Measurements from ENCODE around the gene CCDC159. TPM values are rescaled to one million over a fixed set of nuclear protein-coding genes. Genes with fewer than 3 reads are reported as not detected.
"Not testable (repeated sequence)": the region's sequence is repeated elsewhere in the genome, so short reads cannot be mapped to it uniquely, and the experiment has no call there.

The CCDC159 gene
- 10 to 100 TPM; 34.9 to 52.9 (median 45.6) TPM for polyA plus RNA-seq (ENCODE audit: insufficient read depth in 1 of 5, insufficient read length in 5 of 5, low replicate concordance in 1 of 5)
- long read RNA-seq, donor 1, partial matches to known transcripts: 0 of 4 reads
- long read RNA-seq, donor 1, other reads (novel, unspliced or antisense): 0 of 4 reads
- long read RNA-seq, donor 2, partial matches to known transcripts: 0 of 3 reads
- long read RNA-seq, donor 2, other reads (novel, unspliced or antisense): 0 of 3 reads
- long read RNA-seq, donor 3, partial matches to known transcripts: 0 of 3 reads
- long read RNA-seq, donor 3, other reads (novel, unspliced or antisense): 0 of 3 reads
- long read RNA-seq, donor 4, partial matches to known transcripts: 0 of 4 reads
- long read RNA-seq, donor 4, other reads (novel, unspliced or antisense): 0 of 4 reads
- long read RNA-seq, donor 5, partial matches to known transcripts: 0 of 4 reads
- long read RNA-seq, donor 5, other reads (novel, unspliced or antisense): 0 of 4 reads
- long read RNA-seq, donor 6, partial matches to known transcripts: 0 of 2 reads
- long read RNA-seq, donor 6, other reads (novel, unspliced or antisense): 0 of 2 reads
- long read RNA-seq, donor 7, partial matches to known transcripts: 60 of 147 reads
- long read RNA-seq, donor 7, other reads (novel, unspliced or antisense): 85 of 147 reads
- long read RNA-seq, donor 8, partial matches to known transcripts: 0 of 1 reads
- long read RNA-seq, donor 8, other reads (novel, unspliced or antisense): 0 of 1 reads

- peak; percentile 98 to 99 for DNase-seq
Measured at GRCh38 chr19:11346104-11346940, at the start of gene CCDC159, which contains the start of gene TMEM205. TSS of gene CCDC159 (plus strand) at chr19:11346519. CDS start at chr19:11346607, 88 bp downstream. TSS of gene TMEM205 (minus strand) at chr19:11346268. CDS start at chr19:11345619, 649 bp downstream.

- no peak for DNase-seq
Measured at GRCh38 chr19:11299946-11300810, 46.1 kb upstream of the CCDC159 start.

DNA sequence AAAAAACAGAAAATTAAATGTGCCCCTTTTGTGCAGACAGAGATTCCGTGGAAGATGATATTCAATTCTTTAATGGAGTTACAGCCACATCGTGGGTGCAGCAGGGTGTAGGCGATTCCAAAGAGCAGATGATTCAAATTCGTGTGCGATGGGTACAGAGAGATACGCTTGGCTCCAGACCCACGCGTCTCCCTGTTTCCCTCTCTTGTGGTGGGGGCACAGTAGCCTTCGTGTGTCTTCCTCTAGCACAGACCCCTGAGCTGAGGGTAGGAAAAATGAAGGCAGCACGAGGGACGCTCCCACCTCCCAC lies 45.6 kb upstream of the CCDC159 start:
- no peak for DNase-seq

GRCh38 chr19:11304936-11305335 lies 41.4 kb upstream of the CCDC159 start:
- no peak for DNase-seq

DNA sequence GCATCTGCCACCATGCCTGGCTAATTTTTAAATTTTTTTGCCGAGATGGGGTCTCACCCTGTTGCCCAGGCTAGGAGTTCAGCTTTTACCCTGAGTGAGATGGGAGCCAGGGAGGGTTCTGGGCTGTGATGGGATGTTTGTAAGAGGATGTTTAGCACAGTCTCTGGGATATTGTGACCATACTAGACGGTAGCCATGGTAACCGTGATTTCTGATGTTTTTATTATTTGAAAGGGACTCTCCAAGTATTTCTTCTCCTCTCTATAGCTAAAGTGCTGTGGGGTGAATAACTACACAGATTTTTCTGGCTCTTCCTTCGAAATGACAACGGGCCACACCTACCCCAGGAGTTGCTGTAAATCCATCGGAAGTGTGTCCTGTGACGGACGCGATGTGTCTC lies 40.0 kb upstream of the CCDC159 start:
- no peak for DNase-seq

DNA sequence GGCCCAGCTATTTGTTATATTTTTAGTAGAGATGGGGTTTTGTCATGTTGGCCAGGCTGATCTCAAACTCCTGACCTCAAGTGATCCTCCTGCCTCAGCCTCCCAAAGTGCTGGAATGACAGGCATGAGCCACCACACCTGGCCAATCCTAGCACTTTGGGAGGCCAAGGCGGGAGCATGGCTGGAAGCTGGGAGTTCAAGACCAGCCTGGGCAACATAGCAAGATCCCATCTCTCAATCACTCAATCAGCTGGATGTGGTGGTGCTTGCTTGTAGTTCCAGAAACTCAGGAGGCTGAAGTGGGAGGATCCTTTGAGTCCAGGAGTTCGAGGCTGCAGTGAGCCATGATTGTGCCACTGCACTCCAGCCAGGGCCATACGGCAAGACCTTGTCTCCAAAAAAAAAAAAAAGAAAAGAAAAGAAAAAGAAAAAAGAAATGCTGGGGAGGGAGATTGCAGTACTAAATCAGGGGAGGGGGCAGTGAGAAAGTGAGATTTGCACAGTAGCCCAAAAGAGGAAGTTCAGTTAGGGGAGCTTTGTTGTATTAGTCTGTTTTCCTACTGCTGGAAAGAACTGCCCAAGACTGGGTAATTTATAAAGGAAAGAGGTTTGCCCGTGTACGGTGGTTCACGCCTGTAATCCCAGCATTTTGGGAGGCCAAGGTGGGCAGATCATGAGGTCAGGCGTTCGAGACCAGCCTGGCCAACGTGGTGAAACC lies 25.9 kb upstream of the CCDC159 start:
- DNase-seq: not testable (repeated sequence)

DNA sequence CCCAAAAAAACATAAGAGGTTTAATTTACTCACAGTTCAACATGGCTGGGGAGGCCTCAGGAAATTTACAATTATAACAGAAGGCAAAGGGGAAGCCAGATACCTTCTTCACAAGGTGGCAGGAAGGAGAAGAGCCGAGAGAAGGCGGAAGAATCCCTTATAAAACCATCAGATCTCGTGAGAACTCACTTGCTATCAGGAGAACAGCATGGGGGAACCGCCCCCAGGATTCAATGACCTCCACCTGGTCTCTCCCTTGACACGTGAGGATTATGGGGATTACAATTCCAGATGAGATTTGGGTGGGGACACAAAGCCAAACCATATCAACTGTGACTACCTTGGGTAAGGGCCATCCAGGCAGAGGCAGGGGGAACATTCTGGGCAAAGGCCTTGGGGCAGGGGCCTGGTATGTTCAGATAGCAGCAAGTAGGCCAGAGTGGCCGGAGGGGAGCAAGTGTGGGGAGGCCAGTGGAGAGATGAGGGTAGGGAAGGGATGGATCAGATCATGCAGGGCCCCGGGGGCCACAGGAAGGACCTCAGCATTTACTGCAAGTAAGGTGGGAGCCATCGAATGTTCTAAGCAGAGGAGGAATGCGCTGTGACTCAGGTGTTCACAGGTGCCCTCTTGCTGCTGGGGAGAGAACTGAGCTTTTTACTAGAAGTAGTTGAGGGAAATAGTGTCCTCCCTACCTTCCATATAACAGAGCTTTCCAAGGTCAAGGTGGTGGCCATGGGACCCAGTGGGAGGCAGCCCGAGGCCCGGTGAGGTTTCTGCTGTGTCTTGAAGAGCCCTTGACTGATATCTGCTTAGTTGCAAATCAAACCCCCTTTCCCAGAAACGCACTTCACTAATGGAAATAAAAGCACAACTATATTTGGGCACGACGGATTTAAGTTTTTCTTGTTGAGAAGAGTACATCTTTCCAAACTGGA lies 24.9 kb upstream of the CCDC159 start:
- DNase-seq: no peak

GRCh38 chr19:11322269-11323024 lies 23.9 kb upstream of the CCDC159 start:
- DNase-seq: peak in 1 of 2 donors; percentile 11

DNA sequence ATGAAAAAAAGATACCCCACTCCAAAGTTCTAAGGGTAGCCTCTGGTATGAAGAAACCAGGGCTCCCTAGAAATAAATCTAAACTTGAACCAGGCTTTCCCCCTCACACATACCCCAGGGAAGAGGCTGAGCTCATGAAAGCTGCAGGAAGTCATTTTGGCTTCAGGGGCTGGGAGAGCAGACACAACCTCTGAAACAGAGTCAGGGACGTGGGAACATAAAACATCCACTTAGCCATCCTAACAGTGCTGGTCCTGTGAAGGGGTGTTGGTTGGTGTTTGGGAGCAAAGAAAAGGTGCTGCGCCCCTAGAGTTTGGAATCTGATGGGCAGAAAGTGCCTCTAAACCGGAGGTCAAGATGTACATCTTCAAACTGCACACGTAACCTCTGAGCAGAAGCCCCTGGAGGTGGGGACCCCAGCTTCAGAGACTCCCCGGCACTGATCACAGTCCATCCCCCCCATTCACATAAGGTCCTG lies 22.7 kb upstream of the CCDC159 start:
- no peak for DNase-seq

DNA sequence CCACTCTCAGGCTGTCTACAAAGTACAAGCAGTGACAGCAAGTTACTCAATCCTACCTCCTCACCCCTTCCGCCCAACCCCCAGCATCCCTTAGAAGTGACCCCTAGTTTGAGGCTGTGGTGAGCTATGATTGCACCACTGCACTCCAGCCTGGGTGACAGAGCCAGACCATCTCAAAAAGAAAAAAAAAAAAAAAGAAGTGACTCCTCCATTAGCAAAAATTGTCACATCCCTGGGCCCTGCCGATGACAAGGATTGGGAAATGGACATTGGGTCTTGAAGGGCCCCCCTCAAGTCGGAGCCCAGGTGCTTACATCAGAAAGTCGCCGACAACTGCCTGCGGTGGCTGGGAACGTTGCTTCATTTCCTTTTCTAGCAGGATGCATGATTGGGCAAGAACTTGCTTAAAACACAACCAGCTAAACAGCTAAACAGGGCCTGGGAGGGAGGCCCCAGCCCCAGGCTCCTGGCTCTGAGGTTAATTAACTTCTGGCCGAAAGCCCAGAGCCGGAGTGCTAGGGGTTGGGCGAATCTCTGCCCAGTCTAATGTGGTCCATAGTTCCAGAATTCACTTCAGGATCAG lies 22.1 kb upstream of the CCDC159 start:
- peak; percentile 90 to 91 for DNase-seq

GRCh38 chr19:11324748-11325389 lies 21.4 kb upstream of the CCDC159 start:
- DNase-seq: no peak

- DNase-seq: no peak
Measured at GRCh38 chr19:11325544-11325943, 20.8 kb upstream of the CCDC159 start.

DNA sequence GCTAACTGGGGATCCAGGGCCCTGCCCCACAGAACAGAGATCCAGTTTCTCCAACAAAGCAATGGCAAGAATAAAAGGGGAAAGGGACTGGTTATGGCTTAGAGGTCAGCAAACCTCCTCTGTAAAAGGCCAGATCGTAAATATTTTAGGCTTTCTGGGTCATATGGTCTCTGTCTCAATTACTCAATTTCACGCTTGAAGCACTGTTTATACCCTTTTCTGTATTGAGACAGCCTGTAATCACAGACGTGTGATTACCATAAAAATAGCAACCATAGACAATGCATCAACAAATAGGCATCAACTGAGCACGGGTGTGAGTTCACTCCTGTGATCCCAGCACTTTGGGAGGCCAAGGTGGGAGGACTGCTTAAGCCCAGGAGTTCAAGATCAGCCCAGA lies 16.2 kb upstream of the CCDC159 start:
- DNase-seq: no peak

GRCh38 chr19:11331502-11331901 lies 14.8 kb upstream of the CCDC159 start:
- no peak for DNase-seq

DNA sequence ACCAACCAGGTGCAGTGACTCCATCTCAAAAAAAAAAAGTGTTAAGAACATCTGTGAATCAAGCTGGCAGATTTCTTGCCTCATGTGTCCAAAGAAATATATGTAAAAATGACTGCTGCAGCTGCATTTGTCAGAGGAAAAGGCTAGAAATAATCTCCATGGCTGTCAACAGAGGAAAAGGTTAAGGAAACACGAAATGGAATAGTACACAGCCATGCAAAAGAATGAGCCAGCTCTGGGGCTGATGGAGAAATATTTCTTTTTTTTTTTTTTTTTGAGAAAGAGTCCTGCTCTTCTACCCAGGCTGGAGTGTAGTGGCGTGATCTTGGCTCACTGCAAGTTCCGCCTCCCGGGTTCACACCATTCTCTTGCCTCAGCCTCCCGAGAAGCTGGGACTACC lies 13.5 kb upstream of the CCDC159 start:
- DNase-seq: no peak

- DNase-seq: not testable (repeated sequence)
Measured at GRCh38 chr19:11333838-11334237, 12.5 kb upstream of the CCDC159 start.

GRCh38 chr19:11335449-11336146 lies 10.7 kb upstream of the CCDC159 start:
- no peak for DNase-seq
